ENCODE results near the gene OR51B2.

OR51B2 gene

DNA sequence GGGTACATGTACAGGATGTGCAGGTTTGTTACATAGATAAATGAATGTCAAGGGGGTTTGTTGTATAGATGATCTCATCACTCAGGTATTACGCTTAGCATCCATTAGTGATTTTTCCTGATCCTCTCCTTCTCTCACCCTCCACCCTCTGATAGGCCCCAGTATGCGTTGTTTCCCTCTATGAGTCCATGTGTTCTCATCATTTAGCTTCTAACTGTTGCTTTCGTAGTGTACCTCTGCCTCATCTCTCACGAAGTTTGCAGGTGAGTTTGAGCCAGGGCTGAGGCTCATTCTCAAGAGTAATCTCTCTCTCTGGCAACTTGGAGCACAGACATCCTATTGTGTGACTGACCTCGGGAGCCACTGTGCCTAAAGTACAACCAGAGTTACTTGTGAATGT lies 49.7 kb downstream of the OR51B2 start (continued):
- TF ChIP-seq ZNF585B (tag by site-specific recombination; IDR thresholded peaks at IDR 0.05) (no peak), ZNF654 (tag by site-specific recombination; IDR thresholded peaks at IDR 0.05; ENCODE audit: low read depth) (no peak)
